Upper lobe of right lung (tissue), 1 donor: ENCODE data around the gene HIPK3. TPM values are rescaled to one million over a fixed set of nuclear protein-coding genes. Genes with fewer than 3 reads are reported as not detected.
A peak's percentile ranks its signal among the peaks of the same experiment; 100 is the strongest.

ENCODE experiments used
- ATAC-seq: fragments of 200-7000 bp; cut with Tn5 transposase; one replicate; pipeline ENCODE4 v1.9.1; 2020; ENCODE audit warnings: mild to moderate bottlenecking, moderate library complexity
- DNase-seq: peaks from one replicate; pipeline ENCODE4 v3.0.0-alpha.2; 2020
- H3K27ac ChIP-seq: fragments of 200-600 bp; one replicate; pipeline ENCODE4 v1.8.0; 2022
- H3K27me3 ChIP-seq: fragments of 200-600 bp; one replicate; pipeline ENCODE4 v1.8.0; 2022; ENCODE audit warnings: mild to moderate bottlenecking
- H3K36me3 ChIP-seq: fragments of 200-600 bp; one replicate; pipeline ENCODE4 v1.8.0; 2022
- H3K4me1 ChIP-seq: fragments of 200-600 bp; one replicate; pipeline ENCODE4 v1.8.0; 2022
- H3K4me3 ChIP-seq: fragments of 200-600 bp; one replicate; pipeline ENCODE4 v1.8.0; 2022; ENCODE audit warnings: mild to moderate bottlenecking
- H3K9me3 ChIP-seq: fragments of 200-600 bp; one replicate; pipeline ENCODE4 v1.8.0; 2022
- intact Hi-C: fragments of 100-400 bp; cut with DNase I; formaldehyde crosslinking; loops from one replicate; pipeline ENCODE4 v1.11.0; 2022
- long read RNA-seq: library from polyadenylated mRNA; unstranded; transcript quantifications from one replicate; pipeline ENCODE4 v2.0.0, GENCODE V29; 2021
- total RNA-seq: library from RNA; stranded (reverse); fragmentation: NEBNext Ultra II Directional; extraction: Animal tissue kit (Norgen Biotek cat#: 25700); gene quantifications from one replicate; pipeline ENCODE4 v1.2.1, GENCODE V29; 2021
- TF ChIP-seq, protein P1 (sequence below): fragments of 200-600 bp; IDR thresholded peaks from one replicate; pipeline ENCODE4 v1.8.0; 2022; ENCODE audit warnings: antibody characterized with exemption
- donor health status: DM: no; HTN: yes; CAD: no; lungs with severe emphysema.

The HIPK3 gene
- 146 TPM for total RNA-seq
- long read RNA-seq, full-length matches to known transcripts: 8 of 53 reads
- long read RNA-seq, partial matches to known transcripts: 41 of 53 reads
- long read RNA-seq, other reads (novel, unspliced or antisense): 4 of 53 reads

DNA sequence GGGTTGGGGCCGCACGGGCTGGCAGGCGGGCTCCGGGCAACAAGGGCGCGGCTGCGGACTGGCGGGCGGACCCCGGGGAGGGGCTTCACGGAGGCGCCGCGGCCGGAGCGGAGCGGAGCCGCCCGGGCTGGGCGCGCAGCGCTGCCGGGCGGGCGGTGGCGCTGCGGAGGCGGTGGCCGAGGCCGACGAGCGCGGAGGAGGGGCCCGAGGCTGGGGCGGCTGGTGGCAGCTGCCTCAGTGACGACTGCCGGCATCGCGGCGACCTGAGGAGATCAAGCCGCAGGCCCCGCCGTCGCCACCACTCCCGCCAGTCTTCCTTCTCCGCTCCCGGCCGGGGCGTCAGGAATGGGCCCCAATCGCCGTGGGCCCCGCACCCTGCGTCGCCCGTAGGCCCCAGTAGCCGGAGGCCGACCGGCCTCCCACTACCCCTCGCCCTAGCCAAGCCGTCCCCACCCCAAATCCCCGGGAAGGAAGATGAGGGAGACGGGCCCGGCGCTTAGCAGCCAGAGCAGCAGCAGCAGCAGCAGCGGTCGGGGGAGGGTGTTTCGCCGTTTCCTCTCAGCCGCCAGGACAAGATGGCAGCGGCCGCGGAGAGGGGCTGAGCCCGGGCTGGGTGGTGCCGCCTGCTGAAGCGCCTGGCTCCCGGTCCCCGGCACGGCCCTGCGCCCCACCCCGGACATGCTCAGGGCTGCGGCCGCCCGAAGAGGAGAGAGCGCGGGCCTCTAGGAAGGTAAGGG, at the start of gene HIPK3:
Gene HIPK3 (plus strand): TSS at position 222 of the 737 bp plus-strand sequence.
- intact Hi-C loops: no loop called here
- ATAC-seq (peak; percentile 92), DNase-seq (peak; percentile 95)

DNA sequence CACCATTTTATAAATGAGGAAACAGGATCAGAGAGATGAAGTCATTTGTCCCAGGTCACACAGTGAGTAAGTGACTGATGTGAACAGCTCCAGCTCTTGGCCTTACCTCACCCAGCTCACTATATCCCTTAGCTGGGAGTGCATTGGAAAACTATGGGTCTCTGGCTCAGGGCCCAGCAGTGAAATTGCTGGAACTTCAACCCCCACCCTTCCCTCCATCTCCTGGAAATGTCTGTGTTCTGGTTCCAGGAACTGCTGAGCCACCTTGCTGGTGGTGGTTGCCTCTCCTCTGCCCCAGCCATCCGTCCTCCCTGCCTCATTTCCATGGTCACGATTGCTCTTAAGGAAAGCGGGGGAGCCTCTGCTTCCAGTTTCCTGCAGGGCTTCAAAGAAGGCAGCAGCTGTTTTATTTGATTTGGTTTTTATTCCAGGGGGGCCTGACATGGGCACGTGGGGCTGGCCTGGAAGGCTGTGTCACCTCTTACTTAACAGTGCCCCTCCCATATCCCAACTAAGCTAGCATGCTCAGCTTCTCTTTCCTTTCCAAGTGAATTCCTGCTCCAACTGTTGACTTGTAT, 49.7 kb upstream of the HIPK3 start:
- Histone ChIP-seq H3K4me1 (no peaks in the 10 kb centered on the region), H3K27me3 (no peaks in the 10 kb centered on the region), H3K9me3 (no peaks in the 10 kb centered on the region), H3K27ac (no peak overlapping the region), H3K4me3 (no peak overlapping the region), H3K36me3 (no peaks in the 10 kb centered on the region)
- intact Hi-C loops: no loop called here
- DNase-seq (no peak), ATAC-seq (peak; percentile 50)
- TF ChIP-seq, protein P1, sequence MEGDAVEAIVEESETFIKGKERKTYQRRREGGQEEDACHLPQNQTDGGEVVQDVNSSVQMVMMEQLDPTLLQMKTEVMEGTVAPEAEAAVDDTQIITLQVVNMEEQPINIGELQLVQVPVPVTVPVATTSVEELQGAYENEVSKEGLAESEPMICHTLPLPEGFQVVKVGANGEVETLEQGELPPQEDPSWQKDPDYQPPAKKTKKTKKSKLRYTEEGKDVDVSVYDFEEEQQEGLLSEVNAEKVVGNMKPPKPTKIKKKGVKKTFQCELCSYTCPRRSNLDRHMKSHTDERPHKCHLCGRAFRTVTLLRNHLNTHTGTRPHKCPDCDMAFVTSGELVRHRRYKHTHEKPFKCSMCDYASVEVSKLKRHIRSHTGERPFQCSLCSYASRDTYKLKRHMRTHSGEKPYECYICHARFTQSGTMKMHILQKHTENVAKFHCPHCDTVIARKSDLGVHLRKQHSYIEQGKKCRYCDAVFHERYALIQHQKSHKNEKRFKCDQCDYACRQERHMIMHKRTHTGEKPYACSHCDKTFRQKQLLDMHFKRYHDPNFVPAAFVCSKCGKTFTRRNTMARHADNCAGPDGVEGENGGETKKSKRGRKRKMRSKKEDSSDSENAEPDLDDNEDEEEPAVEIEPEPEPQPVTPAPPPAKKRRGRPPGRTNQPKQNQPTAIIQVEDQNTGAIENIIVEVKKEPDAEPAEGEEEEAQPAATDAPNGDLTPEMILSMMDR: no peak

More for the DNA sequence above, at the start of gene HIPK3:
- H3K27me3 ChIP-seq: no peaks in the 10 kb centered on the region
- peaks cover 26% of the 10 kb centered on the region for H3K4me1 ChIP-seq
- TF ChIP-seq, protein P1: peak; percentile 27
- no peaks in the 10 kb centered on the region for H3K36me3 ChIP-seq
- no peaks in the 10 kb centered on the region for H3K9me3 ChIP-seq
- H3K27ac ChIP-seq: peak within 1 kb of the TSS; percentile 100
- H3K4me3 ChIP-seq: peak within 1 kb of the TSS; percentile 92

DNA sequence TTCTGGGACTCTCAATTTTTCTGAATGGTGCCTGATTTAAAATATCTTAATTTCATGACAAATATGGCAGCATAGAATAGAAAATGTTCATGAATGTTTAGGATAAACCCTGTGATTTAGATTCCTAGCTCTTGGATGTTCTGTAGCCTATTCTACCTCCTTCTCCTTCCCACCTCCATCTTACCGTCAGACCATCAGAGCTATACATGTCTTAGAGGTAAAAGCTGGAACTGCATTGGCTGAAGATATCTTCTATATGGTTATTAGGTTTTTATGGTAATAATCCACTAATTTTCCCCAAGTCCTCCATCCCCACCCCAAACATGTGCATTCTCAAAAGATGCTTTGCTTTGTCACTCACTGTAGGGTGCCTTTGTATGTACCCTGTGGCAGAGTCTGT, 49.0 kb upstream of the HIPK3 start:
- TF ChIP-seq, protein P1: no peak
- no peak overlapping the region for H3K27ac ChIP-seq
- intact Hi-C loops: no loop called here

DNA sequence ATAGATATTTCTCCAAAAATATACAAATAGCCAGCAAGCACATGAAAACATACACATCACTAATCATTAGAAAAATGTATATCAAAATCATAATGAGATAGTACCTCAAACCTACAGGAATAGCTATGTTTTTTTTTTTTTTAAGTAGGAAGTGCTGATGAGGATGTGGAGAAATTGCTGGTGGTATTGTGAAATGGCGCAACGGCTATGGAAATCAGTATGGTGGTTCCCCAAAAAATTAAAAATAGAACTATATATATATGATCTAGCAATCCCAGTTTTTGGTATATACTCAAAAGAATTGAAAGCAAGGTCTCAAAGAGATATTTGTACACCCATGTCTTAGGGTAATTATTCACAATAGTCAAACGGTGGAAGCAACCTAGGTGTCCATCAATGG, 46.0 kb upstream of the HIPK3 start:
- ATAC-seq: peak; percentile 39
- H3K27ac ChIP-seq: no peak overlapping the region

More for the DNA sequence above, 49.0 kb upstream of the HIPK3 start:
- Histone ChIP-seq H3K27me3 (peaks cover 3% of the 10 kb centered on the region), H3K4me1 (no peaks in the 10 kb centered on the region), H3K36me3 (no peaks in the 10 kb centered on the region), H3K4me3 (no peak overlapping the region), H3K9me3 (no peaks in the 10 kb centered on the region)
- DNase-seq: no peak
- ATAC-seq: no peak

DNA sequence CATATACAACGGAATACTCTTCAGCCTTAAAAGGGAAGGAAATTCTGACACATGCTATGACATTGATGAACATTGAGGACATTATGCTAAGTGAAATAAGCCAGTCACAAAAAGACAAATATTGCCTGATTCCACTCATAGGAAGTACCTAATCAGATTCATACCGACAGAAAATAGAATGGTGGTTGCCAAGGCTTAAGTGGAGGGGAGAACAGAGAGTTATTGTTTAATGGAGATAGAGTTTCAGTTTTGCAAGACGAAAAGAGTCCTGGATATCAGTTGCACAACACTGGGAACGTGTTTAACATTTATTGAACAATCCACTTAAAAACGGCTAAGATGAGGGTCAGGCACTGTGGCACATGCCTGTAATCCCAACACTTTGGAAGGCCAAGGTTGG, 45.6 kb upstream of the HIPK3 start:
- H3K4me3 ChIP-seq: no peak overlapping the region
- intact Hi-C loops: no loop called here
- H3K36me3 ChIP-seq: no peaks in the 10 kb centered on the region
- no peaks in the 10 kb centered on the region for H3K9me3 ChIP-seq
- DNase-seq (no peak), ATAC-seq (peak; percentile 62)
- TF ChIP-seq, protein P1: no peak
- H3K27me3 ChIP-seq: peaks cover 4% of the 10 kb centered on the region
- no peaks in the 10 kb centered on the region for H3K4me1 ChIP-seq
- no peak overlapping the region for H3K27ac ChIP-seq

More for the DNA sequence above, 46.0 kb upstream of the HIPK3 start:
- intact Hi-C loops: no loop called here
- Histone ChIP-seq H3K4me1 (no peaks in the 10 kb centered on the region), H3K4me3 (no peak overlapping the region), H3K36me3 (no peaks in the 10 kb centered on the region), H3K9me3 (no peaks in the 10 kb centered on the region), H3K27me3 (peaks cover 4% of the 10 kb centered on the region)
- DNase-seq: no peak
- TF ChIP-seq, protein P1: no peak
